ENCODE data around the gene RRP12. TPM values are rescaled to one million over a fixed set of nuclear protein-coding genes. Genes with fewer than 3 reads are reported as not detected.

The RRP12 gene
- total RNA-seq, 4 donors from 2014 or later: 14.8 to 27.6 (median 25.0) TPM

GRCh38 chr10:97404044-97404443 is 2.9 kb upstream of the RRP12 start:
- TF ChIP-seq POLR2A (IDR thresholded peaks at IDR 0.05): no peak
- no peak overlapping the region for H3K27ac ChIP-seq
- H3K4me3 ChIP-seq: no peak overlapping the region

GRCh38 chr10:97401455-97401919 is 347 bp upstream of the RRP12 start:
- H3K4me1 ChIP-seq: peaks cover 0 to 7% of the 10 kb centered on the region in 2 donors
- intact Hi-C loops (cut with DNase I; ENCODE audit: low total_unique reads): no loop called here
- H3K36me3 ChIP-seq: no peaks in the 10 kb centered on the region
- TF ChIP-seq CTCF (IDR thresholded peaks at IDR 0.05) (peak in 1 of 4 experiments; percentile 12), POLR2A (IDR thresholded peaks at IDR 0.05) (no peak)
- no peaks in the 10 kb centered on the region for H3K9me3 ChIP-seq
- H3K4me3 ChIP-seq: peak overlapping the region; percentile 63 to 79
- no peaks in the 10 kb centered on the region for H3K27me3 ChIP-seq
- DNase-seq: no peak
- peak overlapping the region in 1 of 2 donors; percentile 36 for H3K27ac ChIP-seq

More at GRCh38 chr10:97404044-97404443, 2.9 kb upstream of the RRP12 start:
- Histone ChIP-seq H3K27me3 (no peaks in the 10 kb centered on the region), H3K9me3 (no peaks in the 10 kb centered on the region), H3K36me3 (no peaks in the 10 kb centered on the region), H3K4me1 (peaks cover 0 to 7% of the 10 kb centered on the region in 2 donors)
- DNase-seq: no peak
- intact Hi-C loops (cut with DNase I; ENCODE audit: low total_unique reads): no loop called here

GRCh38 chr10:97399843-97400545 is 1.1 kb downstream of the RRP12 start:
- H3K36me3 ChIP-seq: no peaks in the 10 kb centered on the region
- H3K4me3 ChIP-seq: peak overlapping the region; percentile 63 to 79
- H3K9me3 ChIP-seq: no peaks in the 10 kb centered on the region
- DNase-seq: no peak
- H3K27ac ChIP-seq: peak overlapping the region in 1 of 2 donors; percentile 36
- H3K27me3 ChIP-seq: no peaks in the 10 kb centered on the region
- peaks cover 0 to 7% of the 10 kb centered on the region in 2 donors for H3K4me1 ChIP-seq
- intact Hi-C loops (cut with DNase I; ENCODE audit: low total_unique reads): no loop called here
- no peak for TF ChIP-seq CTCF (IDR thresholded peaks at IDR 0.05)
- TF ChIP-seq POLR2A (IDR thresholded peaks at IDR 0.05): no peak

GRCh38 chr10:97396056-97396455 is 5.1 kb downstream of the RRP12 start:
- H3K27ac ChIP-seq: no peak overlapping the region
- H3K4me1 ChIP-seq: peaks cover 0 to 7% of the 10 kb centered on the region in 2 donors
- no peaks in the 10 kb centered on the region for H3K27me3 ChIP-seq
- no peaks in the 10 kb centered on the region for H3K36me3 ChIP-seq
- no peak for DNase-seq
- TF ChIP-seq POLR2A (IDR thresholded peaks at IDR 0.05) (no peak), CTCF (IDR thresholded peaks at IDR 0.05) (no peak)
- intact Hi-C loops (cut with DNase I; ENCODE audit: low total_unique reads): no loop called here
- no peak overlapping the region for H3K4me3 ChIP-seq
- H3K9me3 ChIP-seq: no peaks in the 10 kb centered on the region

- Histone ChIP-seq H3K27me3 (no peaks in the 10 kb centered on the region), H3K4me3 (no peak overlapping the region), H3K36me3 (no peaks in the 10 kb centered on the region), H3K4me1 (no peaks in the 10 kb centered on the region), H3K9me3 (no peaks in the 10 kb centered on the region), H3K27ac (no peak overlapping the region)
- TF ChIP-seq CTCF (IDR thresholded peaks at IDR 0.05): no peak
- TF ChIP-seq POLR2A (IDR thresholded peaks at IDR 0.05): no peak
- intact Hi-C loops (cut with DNase I; ENCODE audit: low total_unique reads): no loop called here
- DNase-seq: no peak
Observed at GRCh38 chr10:97393034-97393573, 8.0 kb downstream of the RRP12 start.

Data from uterus (tissue), 4 donors.